Duodenal mucosa (tissue), 2 donors: ENCODE data around the gene OR6C2.
"Not testable (repeated sequence)": the region's sequence is repeated elsewhere in the genome, so short reads cannot be mapped to it uniquely, and the experiment has no call there.

Source experiments
- H3K27ac ChIP-seq: one replicate; pipeline ENCODE4 v1.7.0; 2013; ENCODE audit warnings: low read depth, low read length
- H3K27me3 ChIP-seq, 2 donors: one replicate each; pipeline ENCODE4 v1.7.0; 2013; ENCODE audit warnings: low read length in 2 of 2, control low read depth in 1 of 2; ENCODE audit not compliant: insufficient read depth in 2 of 2, control insufficient read depth in 1 of 2
- H3K36me3 ChIP-seq, 2 donors: one replicate each; pipeline ENCODE4 v1.7.0; 2013; ENCODE audit warnings: low read length in 2 of 2, control low read depth in 1 of 2; ENCODE audit not compliant: insufficient read depth in 2 of 2, control insufficient read depth in 1 of 2
- H3K4me1 ChIP-seq, 2 donors: one replicate each; pipeline ENCODE4 v1.7.0; 2013; ENCODE audit warnings: low read length in 2 of 2, control low read depth in 1 of 2; ENCODE audit not compliant: insufficient read depth in 2 of 2, control insufficient read depth in 1 of 2
- H3K4me3 ChIP-seq, 2 donors: one replicate each; pipeline ENCODE4 v1.7.0; 2013; ENCODE audit warnings: low read length in 2 of 2, low read depth in 1 of 2
- H3K9ac ChIP-seq, 2 donors: one replicate each; pipeline ENCODE4 v1.7.0; 2013; ENCODE audit warnings: low read length in 2 of 2, low read depth in 1 of 2
- H3K9me3 ChIP-seq, 2 donors: one replicate each; pipeline ENCODE4 v1.7.0; 2013; ENCODE audit warnings: low read length in 2 of 2, control low read depth in 1 of 2; ENCODE audit not compliant: control insufficient read depth in 1 of 2

The OR6C2 gene

DNA sequence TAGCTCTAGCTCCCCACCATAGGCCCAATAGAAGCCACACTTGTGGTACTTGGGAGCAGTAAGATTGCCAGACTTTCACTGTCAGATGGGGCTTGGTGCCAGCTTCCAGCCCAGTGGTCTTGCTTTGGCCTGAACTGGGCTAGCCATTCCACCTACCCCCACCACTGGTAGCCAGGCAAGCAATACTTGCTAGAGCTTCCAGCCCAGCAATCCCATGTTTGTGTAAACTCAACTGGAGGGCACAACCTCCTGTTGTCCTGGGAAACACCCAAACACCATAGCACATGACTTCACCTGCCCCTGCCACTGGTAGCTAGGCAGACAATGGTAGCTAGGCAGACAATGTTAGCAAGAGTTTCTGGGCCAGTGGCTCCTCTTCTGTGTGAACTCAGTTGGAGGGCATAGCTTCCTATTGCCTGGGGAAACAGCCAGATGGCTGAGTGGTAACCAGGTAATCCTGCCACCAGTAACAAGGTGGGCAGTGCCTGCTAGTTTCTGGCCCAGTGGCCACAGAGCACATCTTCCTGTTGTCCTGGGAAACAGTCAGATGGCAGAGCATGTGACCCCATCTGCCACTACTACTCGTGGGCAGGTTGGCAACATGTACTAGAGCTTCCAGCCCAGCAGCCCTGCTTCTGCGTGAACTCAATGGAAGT lies 23.4 kb upstream of the OR6C2 start:
- Histone ChIP-seq H3K9me3 (no peaks in the 10 kb centered on the region), H3K27ac (no peak overlapping the region), H3K4me1 (no peaks in the 10 kb centered on the region), H3K27me3 (no peaks in the 10 kb centered on the region), H3K4me3 (no peak overlapping the region), H3K36me3 (no peaks in the 10 kb centered on the region), H3K9ac (no peak overlapping the region)

DNA sequence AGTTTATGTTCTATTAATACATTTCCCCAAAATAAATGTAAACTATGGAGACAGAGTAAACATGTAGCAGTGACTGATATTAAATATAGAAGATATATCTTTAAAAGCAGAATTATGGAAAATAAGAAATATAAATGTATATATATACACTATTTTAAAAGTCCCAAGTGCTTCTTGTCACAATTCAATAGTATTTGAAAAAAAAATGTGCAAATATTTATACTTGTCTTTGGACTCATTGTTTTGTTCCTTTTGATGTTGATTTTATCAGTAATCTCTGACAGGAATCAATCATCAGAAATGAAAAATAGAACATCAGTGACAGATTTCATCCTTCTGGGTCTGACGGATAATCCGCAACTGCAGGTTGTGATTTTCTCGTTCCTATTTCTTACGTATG lies 17.9 kb upstream of the OR6C2 start, which contains the start of gene OR6C76:
TSS of gene OR6C76 (plus strand) at position 301 of the 400 bp plus-strand sequence. CDS start at position 301, 0 bp downstream.
- no peaks in the 10 kb centered on the region for H3K9me3 ChIP-seq
- no peak within 1 kb of the TSS for H3K9ac ChIP-seq
- H3K27me3 ChIP-seq: no peaks in the 10 kb centered on the region
- no peaks in the 10 kb centered on the region for H3K36me3 ChIP-seq
- no peak within 1 kb of the TSS for H3K4me3 ChIP-seq
- H3K4me1 ChIP-seq: no peaks in the 10 kb centered on the region
- no peak within 1 kb of the TSS for H3K27ac ChIP-seq

DNA sequence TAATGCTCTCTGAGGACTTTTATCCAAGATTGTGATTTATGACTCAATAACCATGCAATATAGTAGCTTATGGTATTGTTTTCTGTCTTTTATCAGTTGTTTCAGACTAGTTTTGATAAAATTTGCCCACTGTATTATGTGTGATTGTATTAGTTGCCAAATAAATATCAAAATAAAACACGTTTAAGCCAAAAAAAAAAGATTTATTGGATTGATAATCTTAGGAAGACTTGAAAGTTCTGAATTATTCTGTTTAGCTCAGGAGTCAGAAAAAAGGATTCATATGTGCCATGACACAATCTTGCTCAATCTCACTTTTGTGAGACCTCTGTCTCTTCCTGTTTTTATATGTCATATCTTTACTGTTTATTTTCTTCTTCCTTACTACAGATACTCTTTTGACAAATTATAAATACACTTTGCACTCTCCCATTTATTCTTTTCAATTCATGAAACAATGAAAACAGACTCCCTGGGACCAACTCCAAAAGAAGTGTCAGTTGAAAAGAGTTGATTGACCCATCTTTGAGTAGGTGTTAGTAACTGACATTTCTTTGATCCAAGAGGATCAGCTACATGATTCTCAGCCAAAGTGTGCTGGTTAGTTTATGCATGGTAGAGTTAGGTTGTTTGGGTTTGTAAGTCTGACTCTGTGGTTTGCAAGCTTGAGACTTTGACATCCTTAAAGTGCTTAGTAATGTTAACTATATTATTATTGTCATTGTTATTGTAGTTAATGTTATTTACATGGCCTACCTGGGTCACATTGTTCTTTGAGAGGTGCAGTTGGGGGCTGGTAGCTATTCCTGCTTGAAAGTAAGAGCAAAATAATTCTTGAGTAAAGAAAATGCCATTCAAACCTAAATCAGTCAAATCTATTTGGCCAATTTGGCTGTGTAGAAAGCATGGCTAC lies 15.3 kb upstream of the OR6C2 start:
- Histone ChIP-seq H3K27me3 (no peaks in the 10 kb centered on the region), H3K9me3 (no peaks in the 10 kb centered on the region), H3K27ac (no peak overlapping the region), H3K4me1 (no peaks in the 10 kb centered on the region), H3K9ac (no peak overlapping the region), H3K4me3 (no peak overlapping the region), H3K36me3 (no peaks in the 10 kb centered on the region)

DNA sequence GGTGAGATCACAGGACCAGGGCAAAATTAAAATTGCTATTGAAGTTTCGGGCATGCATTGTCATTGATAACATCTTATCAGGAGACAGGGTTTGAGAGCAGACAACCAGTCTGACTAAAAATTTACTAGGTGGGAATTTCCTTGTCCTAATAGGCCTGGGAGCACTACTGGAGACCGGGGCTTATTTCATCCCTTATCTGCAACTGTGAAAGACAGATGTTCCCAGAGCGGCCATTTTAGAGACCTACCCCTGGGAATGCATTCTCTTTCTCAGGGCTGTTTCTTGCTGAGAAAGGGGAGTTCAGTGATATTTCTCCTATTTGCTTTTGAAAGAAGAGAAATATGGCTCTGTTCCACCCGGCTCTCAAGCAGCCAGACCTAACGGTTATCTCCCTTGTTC lies 2.6 kb upstream of the OR6C2 start:
- not testable (repeated sequence) for H3K27me3 ChIP-seq, H3K9ac ChIP-seq, H3K4me1 ChIP-seq, H3K4me3 ChIP-seq, H3K27ac ChIP-seq, H3K9me3 ChIP-seq, H3K36me3 ChIP-seq

DNA sequence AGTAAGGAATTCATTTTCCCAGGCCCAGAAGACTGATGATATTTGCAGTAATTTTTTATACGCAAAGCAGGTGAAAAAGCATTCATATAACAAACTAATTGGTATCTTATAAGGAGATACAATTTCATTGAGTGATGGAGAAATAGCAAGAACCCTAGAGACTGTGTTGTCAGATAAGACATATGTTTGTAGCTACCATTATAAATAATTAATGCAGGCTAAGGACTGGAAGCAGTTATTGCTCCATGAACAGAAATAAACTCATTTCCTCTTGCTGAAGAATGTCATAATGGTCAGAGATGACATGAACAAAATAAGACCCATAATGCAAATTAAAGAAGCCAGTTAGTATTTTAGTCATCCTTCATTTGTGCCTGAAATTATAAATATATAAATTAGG lies 1.5 kb downstream of the OR6C2 start:
- Histone ChIP-seq H3K27ac (no peak overlapping the region), H3K4me1 (no peaks in the 10 kb centered on the region), H3K4me3 (no peak overlapping the region), H3K9me3 (no peaks in the 10 kb centered on the region), H3K9ac (no peak overlapping the region), H3K27me3 (no peaks in the 10 kb centered on the region), H3K36me3 (no peaks in the 10 kb centered on the region)

DNA sequence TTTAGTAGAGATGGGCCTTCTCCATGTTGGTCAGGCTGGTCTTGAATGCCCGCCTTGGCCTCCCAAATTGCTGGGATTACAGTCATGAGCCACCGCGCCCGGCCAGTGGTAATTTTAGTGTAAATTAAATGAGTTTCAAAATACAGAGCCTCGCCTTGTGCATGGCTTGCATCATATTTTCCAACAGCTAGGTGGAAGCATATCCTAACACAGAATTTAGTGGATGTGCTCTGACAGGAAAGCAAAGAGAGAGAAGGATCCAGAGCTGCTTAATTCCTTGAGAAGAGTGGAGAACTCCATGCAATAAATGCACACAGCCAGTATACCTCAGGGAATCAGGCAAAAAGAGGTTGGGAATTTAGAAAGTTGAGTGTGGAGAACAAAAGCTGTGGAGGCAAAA lies 2.5 kb downstream of the OR6C2 start:
- H3K9me3 ChIP-seq: no peaks in the 10 kb centered on the region
- H3K4me1 ChIP-seq: no peaks in the 10 kb centered on the region
- H3K36me3 ChIP-seq: no peaks in the 10 kb centered on the region
- H3K9ac ChIP-seq: no peak overlapping the region
- H3K4me3 ChIP-seq: no peak overlapping the region
- no peak overlapping the region for H3K27ac ChIP-seq
- H3K27me3 ChIP-seq: no peaks in the 10 kb centered on the region

DNA sequence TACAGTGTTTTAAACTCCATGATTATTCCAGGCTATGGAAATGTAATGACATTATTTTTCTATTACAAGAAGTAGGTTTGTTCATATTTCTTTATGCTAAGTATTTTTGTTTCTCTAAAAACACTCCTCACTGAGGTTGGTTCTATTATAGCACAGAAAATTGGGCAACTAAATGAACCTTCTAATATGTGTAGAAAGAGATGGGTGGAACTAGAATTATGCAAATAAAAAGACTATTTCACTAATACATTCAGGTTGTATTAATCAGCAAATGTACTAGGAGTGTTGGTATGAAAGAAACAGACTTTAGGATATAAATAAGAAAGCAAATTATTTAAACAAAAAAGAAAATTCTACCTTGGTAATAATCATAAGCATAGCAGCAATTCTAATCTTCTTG lies 4.9 kb downstream of the OR6C2 start:
- H3K4me1 ChIP-seq: no peaks in the 10 kb centered on the region
- H3K27me3 ChIP-seq: no peaks in the 10 kb centered on the region

DNA sequence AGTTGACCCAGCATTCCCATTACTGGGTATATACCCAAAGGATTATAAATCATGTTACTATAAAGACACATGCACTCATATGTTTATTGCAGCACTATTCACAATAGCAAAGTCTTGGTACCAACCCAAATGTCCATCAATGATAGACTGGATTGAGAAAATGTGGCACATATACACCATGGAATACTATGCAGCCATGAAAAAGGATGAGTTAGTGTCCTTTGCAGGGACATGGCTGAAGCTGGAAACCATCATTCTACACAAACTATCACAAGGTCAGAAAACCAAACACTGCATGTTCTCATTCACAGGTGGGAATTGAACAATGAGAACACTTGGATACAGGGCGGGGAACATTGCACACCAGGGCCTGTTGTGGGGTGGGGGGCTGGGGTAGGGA lies 21.1 kb downstream of the OR6C2 start:
- H3K27ac ChIP-seq, H3K4me3 ChIP-seq, H3K36me3 ChIP-seq, H3K9me3 ChIP-seq, H3K9ac ChIP-seq, H3K27me3 ChIP-seq, H3K4me1 ChIP-seq: not testable (repeated sequence)

More for the DNA sequence above, 4.9 kb downstream of the OR6C2 start:
- Histone ChIP-seq H3K27ac (no peak overlapping the region), H3K9me3 (no peaks in the 10 kb centered on the region), H3K4me3 (no peak overlapping the region), H3K36me3 (no peaks in the 10 kb centered on the region), H3K9ac (no peak overlapping the region)

DNA sequence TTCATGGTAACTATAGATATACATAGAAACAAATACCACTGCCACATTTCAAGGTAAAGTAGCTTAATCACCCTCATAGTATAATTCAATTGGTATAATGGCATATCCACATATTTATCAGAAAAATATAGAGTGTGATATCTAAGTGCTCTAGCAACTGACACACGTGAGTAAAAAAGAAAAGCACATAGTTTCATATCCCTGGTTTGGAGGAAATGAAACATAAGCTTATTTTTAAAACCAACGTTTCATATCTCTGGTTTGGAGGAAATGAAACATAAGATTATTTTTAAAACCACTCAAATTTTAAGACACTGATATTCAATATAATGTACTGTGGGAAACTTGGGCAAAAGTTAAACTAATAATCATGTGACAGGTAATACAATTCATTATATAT lies 24.0 kb downstream of the OR6C2 start:
- no peaks in the 10 kb centered on the region for H3K9me3 ChIP-seq
- H3K4me1 ChIP-seq: no peaks in the 10 kb centered on the region
- no peak overlapping the region for H3K9ac ChIP-seq
- no peaks in the 10 kb centered on the region for H3K27me3 ChIP-seq
- no peak overlapping the region for H3K27ac ChIP-seq
- no peaks in the 10 kb centered on the region for H3K36me3 ChIP-seq
- H3K4me3 ChIP-seq: no peak overlapping the region

DNA sequence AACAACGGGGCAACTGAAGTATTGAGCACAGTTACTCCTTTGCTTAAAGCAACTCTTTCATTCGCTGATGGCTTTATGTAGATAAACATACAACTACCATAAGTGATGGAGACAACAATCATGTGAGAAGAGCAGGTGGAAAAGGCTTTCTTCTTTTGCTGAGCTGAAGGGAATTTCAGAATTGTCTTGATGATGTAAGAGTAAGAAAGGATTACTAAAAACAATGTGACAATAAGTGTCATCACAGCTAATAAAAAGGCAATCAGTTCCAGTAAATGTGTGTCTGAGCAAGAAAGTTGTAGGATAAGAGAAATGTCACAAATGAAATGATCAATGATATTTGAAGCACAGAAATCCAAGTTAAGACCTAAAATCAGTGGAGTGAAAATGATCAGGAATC lies 25.4 kb downstream of the OR6C2 start:
- Histone ChIP-seq H3K27me3 (no peaks in the 10 kb centered on the region), H3K36me3 (no peaks in the 10 kb centered on the region), H3K27ac (no peak overlapping the region), H3K4me3 (no peak overlapping the region), H3K4me1 (no peaks in the 10 kb centered on the region), H3K9me3 (no peaks in the 10 kb centered on the region), H3K9ac (no peak overlapping the region)
